Glomerular endothelial cell (primary cell): ENCODE results near the gene SLC66A2. TPM values are rescaled to one million over a fixed set of nuclear protein-coding genes. Genes with fewer than 3 reads are reported as not detected.

Experiments
- DNase-seq: peaks from one replicate; pipeline ENCODE4 v3.0.0-alpha.2; 2011; ENCODE audit warnings: low read depth, low spot score; ENCODE audit errors: extremely low read depth
- total RNA-seq: library from RNA; depleted of rRNA; stranded (reverse); fragments of >200 nt; gene quantifications from 2 replicates; pipeline ENCODE4 v1.2.3, GENCODE V29; 2015

Gene SLC66A2
- total RNA-seq, 1 donor from 2014 or later, result 40.7 TPM

DNA sequence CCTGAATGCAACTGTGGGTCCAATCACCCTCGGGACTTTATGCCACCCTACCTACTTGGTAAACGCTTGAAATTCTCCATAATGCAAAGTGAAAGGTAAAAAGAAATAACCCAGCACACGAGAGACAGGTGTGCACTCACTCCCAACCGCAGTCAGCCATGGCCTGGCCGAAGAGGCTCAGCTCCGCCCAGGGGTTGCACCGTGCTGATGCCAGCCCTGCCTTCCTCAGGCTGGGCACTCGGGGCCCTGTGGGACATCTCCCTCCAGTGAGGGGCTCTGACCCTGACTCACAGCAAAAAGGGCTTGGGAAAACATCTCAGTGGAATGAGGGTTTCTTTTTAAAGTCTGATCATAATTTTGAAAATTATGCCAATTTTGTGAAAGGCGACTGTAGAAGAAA lies 13.3 kb downstream of the SLC66A2 start:
- DNase-seq, result no peak

DNA sequence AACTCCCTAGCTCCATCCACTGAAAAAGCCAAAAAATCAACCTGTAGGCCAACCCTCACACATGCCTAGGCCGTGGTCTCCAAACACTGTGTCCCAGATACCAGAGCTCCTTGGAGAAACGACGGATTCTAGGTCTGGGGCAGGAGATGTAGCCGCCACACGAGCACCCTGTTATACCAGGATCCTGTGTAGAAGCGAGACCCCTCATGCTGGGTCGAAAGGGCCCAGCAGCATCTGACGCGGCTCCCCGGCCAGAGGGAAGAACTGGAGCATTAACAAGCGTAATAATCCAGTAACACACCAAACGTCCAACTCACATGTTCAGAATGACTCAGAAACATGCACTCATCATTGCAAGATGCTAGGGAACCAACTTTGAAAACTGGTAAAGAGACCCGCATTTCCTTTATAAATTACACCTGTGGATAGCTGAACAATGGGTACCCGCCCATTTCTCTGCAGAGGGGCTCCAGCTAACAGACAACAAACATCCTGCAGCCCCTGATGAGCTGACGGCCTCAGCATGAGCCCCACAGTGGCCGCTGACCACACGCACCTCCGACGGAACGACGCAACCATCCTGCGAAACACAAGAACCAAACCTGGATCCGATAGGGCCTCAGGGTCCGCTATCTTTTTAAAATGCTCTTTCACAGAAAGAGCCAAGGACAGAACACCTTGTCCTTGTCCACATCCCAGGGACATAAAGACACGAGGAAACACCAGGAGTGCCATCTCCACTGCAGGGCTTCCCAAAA lies 14.2 kb downstream of the SLC66A2 start:
- DNase-seq, result no peak

DNA sequence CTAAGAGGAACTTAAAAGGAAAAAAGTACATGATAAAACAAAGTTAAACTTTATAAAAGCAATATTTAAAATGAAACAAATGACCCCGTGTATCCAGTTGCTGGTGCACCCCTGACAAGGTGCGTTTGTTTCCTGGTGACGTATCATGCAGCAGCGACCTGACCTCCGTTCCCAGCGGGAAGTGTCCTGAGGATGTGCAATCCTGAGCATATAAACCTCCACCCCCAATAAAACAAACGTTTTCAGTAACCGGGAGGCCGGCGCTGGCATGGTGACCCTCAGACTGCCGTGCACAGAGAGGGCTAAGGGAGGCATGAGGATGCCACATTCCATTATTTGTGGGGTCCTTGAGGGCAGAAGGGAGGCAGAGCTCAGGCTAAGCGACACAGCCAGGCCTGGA lies 14.8 kb downstream of the SLC66A2 start:
- no peak for DNase-seq

DNA sequence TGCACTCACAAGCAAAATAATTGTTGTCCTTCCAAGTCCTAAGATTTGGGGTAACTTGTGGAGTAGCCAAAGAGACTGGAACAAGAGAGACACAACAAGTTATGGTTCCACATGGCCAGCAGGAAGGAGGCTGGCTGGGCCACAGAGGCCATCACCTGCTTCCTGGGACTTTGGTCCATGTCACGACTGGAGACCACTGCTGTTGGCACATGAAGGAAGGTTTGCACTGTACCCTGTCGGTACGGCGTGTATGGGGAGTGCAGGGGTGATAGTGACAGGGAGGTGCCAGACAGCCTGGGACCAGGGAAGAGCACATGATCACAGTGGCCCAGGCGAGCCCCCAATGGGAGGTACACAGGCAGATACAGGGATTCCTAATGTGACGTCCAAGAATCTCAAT lies 15.5 kb downstream of the SLC66A2 start:
- DNase-seq, result no peak

- no peak for DNase-seq
Observed at GRCh38 chr18:79935499-79935898, 16.0 kb downstream of the SLC66A2 start.

GRCh38 chr18:79935098-79935480 lies 16.4 kb downstream of the SLC66A2 start:
- DNase-seq, result no peak

GRCh38 chr18:79934311-79935097 lies 16.9 kb downstream of the SLC66A2 start:
- no peak for DNase-seq

DNA sequence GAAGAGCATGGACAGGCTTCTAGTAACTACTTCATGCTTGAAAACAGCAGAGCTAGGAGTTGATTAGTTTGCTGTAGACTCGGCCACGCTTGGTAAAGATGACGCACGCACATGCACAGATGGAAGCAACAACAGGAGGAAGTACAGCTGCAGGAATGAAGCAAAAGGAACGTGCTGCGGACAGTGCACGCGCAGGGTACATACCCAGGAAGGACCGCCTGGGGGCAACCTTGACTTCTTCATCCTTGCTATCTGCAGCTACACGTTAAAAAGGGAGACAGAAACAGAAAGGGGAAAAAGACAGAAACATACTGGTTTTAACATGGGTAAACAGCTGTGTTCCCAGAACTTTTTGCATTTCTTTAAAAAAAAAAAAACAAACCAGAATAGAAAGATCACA lies 17.7 kb downstream of the SLC66A2 start:
- DNase-seq, result no peak

DNA sequence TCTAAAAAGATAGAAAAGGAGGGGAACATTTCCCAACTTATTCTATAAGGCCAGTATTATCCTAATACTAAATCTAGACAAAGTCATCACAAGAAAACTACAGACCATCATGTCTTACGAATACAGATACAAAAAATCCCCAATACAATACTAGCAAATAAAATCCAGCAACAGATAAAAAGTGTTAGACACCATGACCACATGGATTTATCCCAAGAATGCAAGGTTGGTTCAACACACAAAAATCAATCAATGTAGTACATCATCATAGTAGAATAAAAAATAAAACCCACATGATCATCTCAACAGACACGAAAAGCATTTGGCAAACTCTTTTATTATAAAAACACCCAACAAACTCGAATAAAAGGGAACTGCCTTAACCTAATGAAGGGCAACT lies 18.5 kb downstream of the SLC66A2 start:
- no peak for DNase-seq

GRCh38 chr18:79931475-79931874 lies 20.0 kb downstream of the SLC66A2 start:
- no peak for DNase-seq

- DNase-seq, result no peak
Observed at GRCh38 chr18:79930020-79930642, 21.3 kb downstream of the SLC66A2 start.

GRCh38 chr18:79928563-79928960 lies 22.9 kb downstream of the SLC66A2 start:
- DNase-seq, result no peak

DNA sequence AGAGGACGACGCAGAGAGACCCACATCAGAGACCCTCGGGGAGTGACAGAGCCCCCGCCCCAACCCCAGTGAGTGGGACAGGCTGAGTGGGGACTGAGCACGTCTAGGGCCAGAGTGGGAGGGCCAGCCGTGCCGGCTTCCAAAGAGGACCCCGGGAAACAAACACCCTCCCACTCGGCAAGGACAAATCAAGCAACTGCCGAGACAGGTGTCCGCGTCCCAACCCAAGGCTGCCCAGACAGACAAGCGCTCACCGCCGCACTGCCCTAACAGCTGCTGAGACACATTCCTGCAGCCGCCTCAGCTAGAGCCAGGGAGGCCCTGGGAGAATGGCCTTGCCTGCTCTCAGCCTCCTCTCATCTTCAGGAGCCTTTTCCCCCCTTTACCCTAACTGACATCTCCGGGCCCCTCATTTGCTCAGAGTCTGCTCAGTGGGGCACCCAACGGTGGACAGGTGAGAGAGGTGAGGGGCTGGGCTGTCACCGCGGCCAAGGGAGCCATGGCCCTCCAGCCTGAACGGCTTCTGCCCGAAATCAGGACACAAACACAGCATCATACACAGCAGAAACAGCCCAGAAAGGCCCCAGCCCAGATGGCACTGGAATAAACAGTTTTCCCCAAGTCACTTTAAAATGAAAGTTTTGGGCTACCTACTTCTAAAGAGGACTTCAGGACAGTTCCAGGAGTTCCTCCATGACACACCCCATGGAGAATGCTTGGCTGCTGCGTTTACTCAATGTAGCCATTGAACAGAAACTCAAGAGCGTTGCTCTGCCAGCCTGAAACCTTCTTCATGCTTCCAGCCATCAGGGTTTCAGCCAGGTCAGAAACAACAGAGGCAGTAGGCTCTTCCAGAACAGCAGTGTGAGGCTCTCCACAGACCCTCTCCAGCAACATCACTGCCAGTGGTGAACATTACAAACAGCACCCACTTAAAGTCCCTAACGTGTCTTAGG lies 23.6 kb downstream of the SLC66A2 start:
- no peak for DNase-seq

DNA sequence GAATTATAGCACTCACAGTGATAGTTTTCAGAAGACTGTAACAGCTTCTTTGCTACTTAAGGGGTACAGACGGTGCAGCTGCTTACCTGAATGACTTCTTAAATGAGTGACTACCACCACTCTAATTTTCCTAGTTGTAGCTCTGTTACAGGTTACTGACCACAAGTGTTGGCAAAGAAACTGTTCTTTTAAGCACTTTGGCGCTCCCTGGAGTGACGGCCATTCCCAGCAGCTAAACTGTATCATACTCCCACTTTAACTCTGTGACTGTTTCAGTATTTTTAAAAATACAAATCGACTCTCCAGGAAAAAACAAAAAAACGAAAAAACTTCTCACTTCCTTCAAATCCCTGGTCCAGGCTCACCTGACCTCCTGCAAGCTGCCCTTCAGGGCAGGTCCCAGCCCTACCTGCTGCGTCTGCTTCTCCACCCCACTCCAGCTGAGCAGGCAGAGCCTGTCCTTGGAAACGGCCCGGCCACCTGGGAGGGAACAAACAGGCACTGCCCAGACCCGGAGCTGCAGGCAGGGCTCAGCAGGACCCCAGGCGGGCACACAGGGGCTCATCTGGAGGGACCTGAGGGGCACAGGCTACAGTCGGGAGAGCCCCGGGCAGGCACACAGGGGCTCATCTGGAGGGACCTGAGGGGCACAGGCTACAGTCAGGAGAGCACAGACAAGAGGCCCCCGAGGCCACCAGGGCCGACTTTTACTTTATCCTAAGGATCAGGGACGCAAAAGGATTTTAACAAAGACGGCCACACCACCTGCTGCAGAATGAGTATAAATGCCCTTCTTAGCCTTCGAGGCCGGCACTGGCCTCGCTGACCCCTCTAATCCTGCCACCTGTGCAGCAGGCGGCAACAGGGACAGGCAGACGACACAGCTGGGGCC lies 24.5 kb downstream of the SLC66A2 start:
- DNase-seq, result no peak

DNA sequence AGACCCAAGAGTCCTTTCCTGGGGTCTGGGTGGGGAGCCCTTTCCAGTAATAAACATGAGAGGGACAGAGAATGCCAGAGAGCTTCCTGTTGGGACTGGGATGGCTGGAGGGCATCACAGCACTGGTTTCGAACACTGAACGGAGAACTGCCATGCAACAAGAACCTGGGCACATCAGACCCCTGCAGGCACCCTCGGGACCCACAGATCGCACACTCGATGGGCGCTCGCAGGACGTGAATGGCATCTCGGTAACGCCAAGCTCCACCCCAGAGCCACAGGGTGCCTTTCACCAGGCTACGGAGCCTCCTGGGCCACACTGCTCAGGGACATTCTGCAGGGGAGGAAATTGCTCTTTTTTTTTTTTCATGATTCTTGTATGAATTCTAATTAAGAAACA lies 25.1 kb downstream of the SLC66A2 start:
- DNase-seq, result no peak

- no peak for DNase-seq
Observed at GRCh38 chr18:79924814-79925731, 26.4 kb downstream of the SLC66A2 start.

DNA sequence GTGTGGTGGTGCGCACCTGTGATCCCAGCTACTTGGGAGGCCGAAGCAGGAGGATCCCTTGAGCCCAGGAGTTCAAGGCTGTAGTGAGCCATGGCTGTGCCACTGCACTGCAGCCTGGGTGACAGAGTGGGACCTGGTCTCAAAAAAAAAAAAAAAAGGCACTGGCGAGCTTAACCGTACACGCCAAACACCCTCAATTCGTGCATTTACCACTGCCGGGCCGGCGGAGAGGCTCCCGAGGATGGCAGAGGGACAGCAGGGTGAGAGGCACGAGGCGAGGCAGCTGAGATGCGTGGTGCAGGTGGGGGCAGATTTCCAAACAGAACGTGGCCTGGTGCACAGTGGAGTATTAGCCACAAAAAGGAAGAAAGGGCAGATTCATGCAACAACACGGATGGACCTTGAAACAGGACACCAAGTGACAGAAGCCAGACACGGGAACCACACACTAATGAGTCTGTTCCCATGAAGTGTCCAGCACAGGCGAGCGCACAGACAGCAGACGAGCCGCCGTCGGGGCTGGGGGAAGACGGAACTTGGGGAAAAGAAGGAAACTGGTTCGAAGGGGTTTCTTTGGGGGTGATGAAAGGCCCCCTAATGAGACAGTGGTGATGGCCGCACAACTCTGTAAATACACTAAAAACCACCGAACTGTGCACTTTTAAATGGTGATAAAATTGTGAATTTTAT lies 27.4 kb downstream of the SLC66A2 start:
- no peak for DNase-seq

DNA sequence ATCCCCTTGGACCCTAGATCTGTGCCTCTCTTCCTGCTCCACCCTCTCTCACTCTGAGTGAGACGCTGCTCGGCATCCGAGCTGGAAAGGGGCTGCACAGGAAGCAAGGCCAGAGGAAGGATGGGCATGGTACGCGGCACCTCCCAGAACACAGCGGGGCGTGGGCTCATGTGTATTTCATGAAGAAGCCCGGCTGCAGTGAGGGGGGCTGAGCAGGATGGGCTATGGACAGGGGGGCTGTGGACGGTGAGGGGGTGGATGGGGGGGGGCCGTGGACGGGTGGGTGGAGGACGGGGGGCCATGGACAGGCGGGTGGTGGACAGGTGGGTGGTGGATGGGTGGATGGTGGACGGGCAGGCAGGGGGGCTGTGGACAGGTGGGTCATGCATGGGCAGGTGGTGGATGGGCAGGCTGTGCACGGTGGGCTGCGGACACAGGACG lies 28.5 kb downstream of the SLC66A2 start:
- DNase-seq, result no peak
